Psoas muscle (tissue), 8 donors: ENCODE results near the gene PRSS27. TPM values are rescaled to one million over a fixed set of nuclear protein-coding genes. Genes with fewer than 3 reads are reported as not detected.

Experiments used
- ATAC-seq, 4 donors: fragments of 200-7000 bp; cut with Tn5 transposase; one replicate each; pipeline ENCODE4 v1.9.1; 2020; ENCODE audit warnings: moderate library complexity in 3 of 4, mild to moderate bottlenecking in 2 of 4
- DNase-seq, 2 donors: peaks; one replicate each; pipeline ENCODE4 v3.0.0-alpha.2; 2020
- H3K27ac ChIP-seq: fragments of 200-600 bp; one replicate; pipeline ENCODE4 v1.8.0; 2022
- H3K27me3 ChIP-seq, 3 donors: fragments of 200-600 bp in 1 of 3; one replicate each; pipeline versions ENCODE4 v1.6.1 to v1.8.0; 2013 to 2022; ENCODE audit warnings: low read length in 2 of 3, mild to moderate bottlenecking in 2 of 3, moderate library complexity in 1 of 3; ENCODE audit not compliant: insufficient read depth in 3 of 3
- H3K36me3 ChIP-seq, 2 donors: fragments of 200-600 bp in 1 of 2; one replicate each; pipeline versions ENCODE4 v1.6.1 to v1.8.0; 2013 to 2022; ENCODE audit warnings: low read depth in 1 of 2, mild to moderate bottlenecking in 1 of 2, moderate library complexity in 1 of 2; ENCODE audit not compliant: insufficient read depth in 1 of 2
- H3K4me1 ChIP-seq: fragments of 200-600 bp; one replicate; pipeline ENCODE4 v1.8.0; 2022
- H3K4me3 ChIP-seq: fragments of 200-600 bp; one replicate; pipeline ENCODE4 v1.8.0; 2022; ENCODE audit warnings: mild to moderate bottlenecking
- H3K9me3 ChIP-seq: fragments of 200-600 bp; one replicate; pipeline ENCODE4 v1.8.0; 2022
- WGBS, 3 donors: extraction: QIAGEN DNeasy Blood & Tissue Kit; methylation state at CpG; one replicate each; pipeline versions ENCODE4 v1.1.6 to v1.1.7; 2013; 5-methylcytosine and 5-hydroxymethylcytosine counted together
- intact Hi-C, 2 donors: fragments of 100-400 bp; cut with DNase I; formaldehyde crosslinking; loops; one replicate each; pipeline versions ENCODE4 v1.11.0 to v1.14.2; 2022
- polyA plus RNA-seq, 3 donors: library from polyadenylated mRNA; stranded (reverse); fragments of 200-250 nt; gene quantifications; one replicate each; pipeline ENCODE4 v1.2.3, GENCODE V29; 2013
- total RNA-seq, 4 donors: library from RNA; stranded (reverse); fragmentation: NEBNext Ultra II Directional in 2 of 4; extraction: Animal tissue kit (Norgen Biotek cat#: 25700) in 2 of 4; gene quantifications; one replicate each; pipeline versions ENCODE4 v1.2.1 to v1.2.4, GENCODE V29; 2021 to 2023
- TF ChIP-seq, protein P1 (sequence below): fragments of 200-600 bp; IDR thresholded peaks from one replicate; pipeline ENCODE4 v1.8.0; 2022; ENCODE audit warnings: antibody characterized with exemption
- donor health status: healthy with polysubstance abuse.
- donor health status: DM: no; HTN: no; CAD: no; lungs with moderate emphysema.
- donor health status: Bipolar disorder and iron deficiency.
- donor health status: healthy.
- donor health status: DM: yes; HTN: yes; CAD: no.
- donor health status: DM: no; HTN: no; CAD: no.
- donor health status: DM: no; HTN: no; CAD: no.
- donor health status: DM: yes; HTN: yes; CAD: no.

Gene PRSS27
- total and polyA plus RNA-seq, 7 donors = 0.07 to 0.34 (median 0.20) TPM; not detected in 2

DNA sequence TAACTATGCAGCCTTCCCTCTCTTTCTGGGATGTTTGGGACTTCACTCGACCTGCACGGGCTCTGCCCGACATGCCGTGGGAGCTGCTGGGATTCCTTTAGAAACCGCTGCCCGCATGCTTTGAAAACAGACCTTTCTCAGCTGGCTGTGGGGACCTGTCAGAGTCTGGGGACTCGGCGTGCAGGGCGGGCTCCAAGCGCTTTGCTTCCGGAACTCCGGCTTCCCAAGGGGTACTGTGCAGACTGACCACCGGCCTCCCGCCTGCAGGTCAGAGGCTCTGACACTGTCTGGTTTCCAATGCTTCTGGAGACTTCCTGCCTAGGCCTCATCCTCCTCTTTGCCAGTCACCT, 11.8 kb downstream of the PRSS27 start:
- 90 to 94% (median 91%) methylated on average over 14 of the region's 14 CpGs for WGBS, 3 donors

DNA sequence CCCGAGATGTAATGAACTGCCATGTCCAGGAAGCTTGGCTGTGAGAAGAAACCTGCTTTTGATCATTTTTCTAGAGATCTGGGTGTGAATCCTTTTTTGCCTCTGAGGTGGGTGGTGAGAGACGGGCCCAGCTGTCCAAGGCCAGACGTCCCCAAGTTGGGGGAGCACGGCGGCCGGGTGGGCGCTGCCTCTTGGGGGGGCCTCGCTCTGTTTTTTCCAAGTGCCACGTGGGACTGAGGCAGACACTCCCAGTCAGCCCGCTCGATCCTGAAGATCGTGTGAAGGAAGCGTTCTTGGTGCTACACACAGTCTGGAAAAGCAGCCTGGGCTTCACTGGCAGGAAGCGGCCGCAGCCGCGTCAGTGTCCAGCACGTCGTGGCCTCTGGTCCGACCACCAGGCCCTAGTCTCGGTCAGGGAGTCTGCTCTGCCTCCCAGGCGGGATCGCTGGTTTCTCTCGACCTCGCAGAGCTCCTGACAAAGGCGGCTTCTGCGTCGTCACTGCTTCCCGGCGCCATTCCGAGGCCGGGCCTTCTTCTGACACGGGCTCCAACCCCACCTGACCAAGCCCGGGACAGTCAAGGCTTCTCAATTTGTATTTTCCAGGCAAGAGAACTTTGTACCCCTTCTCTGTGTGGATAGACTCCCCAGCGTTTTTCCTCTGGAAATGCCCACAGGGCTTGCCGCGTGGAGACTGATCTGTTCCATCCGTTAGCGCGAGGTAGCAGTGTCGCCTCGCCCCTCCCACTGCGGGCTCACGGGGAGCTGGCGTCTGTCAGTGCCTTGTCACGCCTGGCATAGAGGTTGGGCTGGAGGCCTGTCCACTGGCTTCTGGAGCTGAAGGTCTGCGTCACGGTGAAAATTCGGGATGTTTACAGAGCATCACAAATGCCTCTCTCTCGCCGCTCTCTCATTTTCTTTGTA, 12.4 kb downstream of the PRSS27 start:
- DNase-seq (no peak), ATAC-seq (no peak)
- TF ChIP-seq, protein P1, sequence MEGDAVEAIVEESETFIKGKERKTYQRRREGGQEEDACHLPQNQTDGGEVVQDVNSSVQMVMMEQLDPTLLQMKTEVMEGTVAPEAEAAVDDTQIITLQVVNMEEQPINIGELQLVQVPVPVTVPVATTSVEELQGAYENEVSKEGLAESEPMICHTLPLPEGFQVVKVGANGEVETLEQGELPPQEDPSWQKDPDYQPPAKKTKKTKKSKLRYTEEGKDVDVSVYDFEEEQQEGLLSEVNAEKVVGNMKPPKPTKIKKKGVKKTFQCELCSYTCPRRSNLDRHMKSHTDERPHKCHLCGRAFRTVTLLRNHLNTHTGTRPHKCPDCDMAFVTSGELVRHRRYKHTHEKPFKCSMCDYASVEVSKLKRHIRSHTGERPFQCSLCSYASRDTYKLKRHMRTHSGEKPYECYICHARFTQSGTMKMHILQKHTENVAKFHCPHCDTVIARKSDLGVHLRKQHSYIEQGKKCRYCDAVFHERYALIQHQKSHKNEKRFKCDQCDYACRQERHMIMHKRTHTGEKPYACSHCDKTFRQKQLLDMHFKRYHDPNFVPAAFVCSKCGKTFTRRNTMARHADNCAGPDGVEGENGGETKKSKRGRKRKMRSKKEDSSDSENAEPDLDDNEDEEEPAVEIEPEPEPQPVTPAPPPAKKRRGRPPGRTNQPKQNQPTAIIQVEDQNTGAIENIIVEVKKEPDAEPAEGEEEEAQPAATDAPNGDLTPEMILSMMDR = no peak
- peaks cover 19% of the 10 kb centered on the region for H3K4me1 ChIP-seq
- WGBS, 3 donors = 90 to 92% (median 90%) methylated on average over 48 to 51 of the region's 51 CpGs
- intact Hi-C loops = no loop called here
- no peaks in the 10 kb centered on the region for H3K27me3 ChIP-seq
- H3K27ac ChIP-seq = no peak overlapping the region
- no peaks in the 10 kb centered on the region for H3K9me3 ChIP-seq
- H3K36me3 ChIP-seq = peaks cover 3 to 44% of the 10 kb centered on the region in 2 donors
- no peak overlapping the region for H3K4me3 ChIP-seq

More for the DNA sequence above, 11.8 kb downstream of the PRSS27 start:
- Histone ChIP-seq H3K9me3 (no peaks in the 10 kb centered on the region), H3K4me3 (no peak overlapping the region), H3K27me3 (no peaks in the 10 kb centered on the region), H3K27ac (no peak overlapping the region), H3K4me1 (peaks cover 14% of the 10 kb centered on the region), H3K36me3 (peaks cover 0 to 43% of the 10 kb centered on the region in 2 donors)
- intact Hi-C loops = no loop called here
- no peak for ATAC-seq
- TF ChIP-seq, protein P1 = no peak
- no peak for DNase-seq

DNA sequence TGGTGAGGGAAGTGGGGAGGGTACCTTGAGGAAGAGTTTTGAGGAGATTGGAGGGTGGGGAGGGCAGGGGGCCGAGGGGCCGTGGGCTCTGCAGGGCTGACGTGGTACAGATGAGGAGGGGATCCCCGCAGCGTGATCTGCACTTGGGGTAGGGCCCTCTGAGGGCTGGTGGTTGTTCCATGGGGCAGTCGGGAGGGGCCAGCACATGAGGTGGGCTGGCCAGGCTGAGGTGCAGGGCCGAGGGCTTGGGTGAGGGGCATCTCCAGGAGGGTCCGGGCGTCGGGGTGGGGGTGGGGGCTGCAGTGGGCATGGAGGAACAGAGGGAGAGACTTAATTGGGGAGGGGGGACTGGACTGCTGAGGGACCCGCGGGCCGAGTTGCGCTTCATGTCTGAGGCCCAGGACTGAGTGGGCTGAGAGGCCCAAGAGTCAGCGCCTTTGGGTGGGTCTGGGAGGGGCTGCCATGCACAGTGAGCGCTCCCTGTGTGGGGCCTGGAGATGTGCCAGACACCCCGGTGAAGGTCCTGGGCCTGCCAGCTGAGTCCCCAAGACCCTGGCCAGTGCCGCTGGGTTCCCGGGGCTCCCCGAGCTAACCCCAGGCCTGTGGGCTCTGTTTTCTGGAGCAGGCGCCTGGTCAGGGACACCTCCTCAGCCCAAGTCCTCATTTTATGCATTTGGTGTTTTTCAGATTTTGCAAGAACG, 13.3 kb downstream of the PRSS27 start:
- TF ChIP-seq, protein P1 = no peak

DNA sequence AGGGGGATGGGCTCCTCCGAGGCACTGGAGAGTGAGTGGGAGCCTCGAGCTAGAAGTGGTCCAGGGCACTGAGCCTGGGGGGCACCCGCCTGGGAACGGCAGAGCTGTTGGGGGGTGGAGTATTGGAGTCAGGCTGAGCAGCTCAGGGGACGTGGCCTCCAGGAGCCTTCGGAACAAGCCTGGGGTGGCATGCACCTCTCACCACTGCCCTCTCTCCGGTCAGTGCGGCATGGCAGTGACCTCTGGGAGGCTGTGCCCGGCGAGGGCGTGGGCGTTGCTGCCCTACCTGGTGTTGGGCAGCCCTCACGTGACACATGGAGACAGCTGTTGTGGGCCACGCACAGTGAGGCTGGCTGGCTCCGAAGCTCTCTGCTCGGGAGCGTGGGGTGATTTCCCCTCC, 13.9 kb downstream of the PRSS27 start:
- Histone ChIP-seq H3K27ac (no peak overlapping the region), H3K9me3 (no peaks in the 10 kb centered on the region), H3K4me3 (no peak overlapping the region), H3K36me3 (peaks cover 7 to 52% of the 10 kb centered on the region in 2 donors), H3K27me3 (no peaks in the 10 kb centered on the region), H3K4me1 (peaks cover 26% of the 10 kb centered on the region)
- TF ChIP-seq, protein P1 = no peak
- DNase-seq = peak in 1 of 2 donors; percentile 43
- no peak for ATAC-seq
- intact Hi-C loops = no loop called here
- 76 to 86% (median 84%) methylated on average over 17 of the region's 17 CpGs for WGBS, 3 donors

More for the DNA sequence above, 13.3 kb downstream of the PRSS27 start:
- Histone ChIP-seq H3K4me3 (no peak overlapping the region), H3K9me3 (no peaks in the 10 kb centered on the region), H3K4me1 (peaks cover 26% of the 10 kb centered on the region), H3K27me3 (no peaks in the 10 kb centered on the region), H3K36me3 (peaks cover 7 to 52% of the 10 kb centered on the region in 2 donors), H3K27ac (no peak overlapping the region)
- 91 to 92% (median 91%) methylated on average over 19 to 22 of the region's 22 CpGs for WGBS, 3 donors
- ATAC-seq = no peak
- intact Hi-C loops = no loop called here
- DNase-seq = peak in 1 of 2 donors; percentile 18
